GM21528 (cell line): Measurements from ENCODE around the gene DNAJA3.
"Not testable (repeated sequence)": the region's sequence is repeated elsewhere in the genome, so short reads cannot be mapped to it uniquely, and the experiment has no call there.

Source experiments
- ATAC-seq: cut with Tn5 transposase; IDR thresholded peaks from one replicate; pipeline ENCODE4 v1.9.1; 2021; ENCODE audit warnings: mild to moderate bottlenecking, moderate library complexity; ENCODE audit not compliant: unreplicated experiment, low FRiP score

The DNAJA3 gene

GRCh38 chr16:4386951-4387565 is 38.6 kb upstream of the DNAJA3 start:
- ATAC-seq: no peak

GRCh38 chr16:4387781-4388180 is 37.9 kb upstream of the DNAJA3 start:
- ATAC-seq: no peak

DNA sequence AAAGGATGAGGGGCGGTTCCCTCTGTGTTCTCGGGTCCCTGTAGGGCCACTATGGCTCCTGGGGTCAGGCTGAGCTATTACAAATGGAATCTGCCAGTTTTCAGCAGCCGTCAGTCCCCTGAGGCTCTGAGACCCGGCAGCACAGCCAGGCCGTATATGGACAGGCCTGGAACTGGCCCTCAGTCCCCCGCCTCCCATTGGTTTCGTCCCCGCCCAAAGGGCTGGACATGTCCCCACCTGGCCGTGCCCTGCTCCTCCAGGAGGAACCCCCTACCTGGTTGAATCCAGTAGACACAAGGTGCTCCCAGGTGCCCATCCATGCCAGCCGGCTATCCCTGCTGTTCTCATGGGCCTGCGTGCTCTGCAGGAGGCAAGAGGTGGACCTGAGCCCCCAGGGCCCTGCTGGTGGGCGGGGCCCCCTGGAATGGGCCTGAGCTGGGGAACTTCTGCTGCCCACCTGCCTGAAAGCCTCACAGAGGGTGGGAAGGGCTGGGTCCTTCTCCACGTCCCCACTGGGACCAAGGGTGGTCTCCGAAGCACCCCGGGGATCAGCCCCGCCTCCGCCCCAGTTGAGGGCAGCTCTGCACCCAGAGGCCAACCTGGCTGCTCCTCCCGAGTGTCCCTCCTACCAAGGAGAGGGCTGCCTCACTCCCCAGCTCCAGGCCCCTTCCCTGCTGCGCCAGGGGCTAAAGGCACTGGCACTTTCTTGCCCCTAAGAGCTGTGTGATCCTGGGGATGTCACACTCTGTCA is 37.2 kb upstream of the DNAJA3 start:
- no peak for ATAC-seq

- ATAC-seq: no peak
Measured at GRCh38 chr16:4389051-4389955, 36.4 kb upstream of the DNAJA3 start.

GRCh38 chr16:4390266-4391260 is 35.1 kb upstream of the DNAJA3 start:
- no peak for ATAC-seq

- ATAC-seq: no peak
Measured at GRCh38 chr16:4391631-4392381, 33.9 kb upstream of the DNAJA3 start.

GRCh38 chr16:4392382-4393239 is 33.1 kb upstream of the DNAJA3 start:
- no peak for ATAC-seq

- ATAC-seq: no peak
Measured at GRCh38 chr16:4393240-4393600, 32.4 kb upstream of the DNAJA3 start.

DNA sequence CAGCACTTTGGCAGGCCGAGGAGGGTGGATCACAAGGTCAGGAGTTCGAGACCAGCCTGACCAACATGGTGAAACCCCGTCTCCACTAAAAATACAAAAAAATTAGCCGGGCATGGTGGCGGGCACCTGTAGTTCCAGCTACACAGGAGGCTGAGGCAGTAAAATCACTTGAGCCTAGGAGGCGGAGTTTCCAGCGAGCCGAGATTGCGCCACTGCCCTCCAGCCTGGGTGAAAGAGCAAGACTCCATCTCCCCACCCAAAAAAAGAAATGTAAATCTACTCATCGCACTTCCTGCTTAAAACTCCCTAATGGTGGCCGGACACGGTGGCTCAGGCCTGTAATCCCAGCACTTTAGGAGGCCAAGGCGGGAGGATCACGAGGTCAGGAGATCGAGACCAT is 31.8 kb upstream of the DNAJA3 start:
- not testable (repeated sequence) for ATAC-seq

- ATAC-seq: no peak
Measured at GRCh38 chr16:4395055-4395726, 30.5 kb upstream of the DNAJA3 start.

- no peak for ATAC-seq
Measured at GRCh38 chr16:4399001-4399730, 26.5 kb upstream of the DNAJA3 start.

DNA sequence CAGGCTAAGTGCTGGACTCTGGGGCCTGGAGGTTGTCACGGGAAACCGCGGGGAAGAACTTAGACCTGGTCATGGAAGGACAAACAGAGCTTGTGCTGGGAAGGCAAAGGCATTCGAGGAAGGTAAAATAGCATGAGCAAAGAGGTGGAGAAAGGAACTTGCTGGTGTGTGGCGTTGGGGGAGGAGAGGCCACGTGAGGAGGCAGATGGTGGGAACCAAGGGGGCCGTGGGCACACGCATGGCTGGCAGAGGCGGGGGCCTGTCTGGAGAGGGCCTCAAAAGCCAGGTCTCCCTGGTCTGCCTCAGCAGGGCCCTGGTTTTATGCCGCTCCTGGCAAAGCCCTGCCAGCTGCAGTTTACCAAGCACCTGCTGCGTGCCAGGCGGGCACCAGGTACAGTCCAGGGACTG is 24.6 kb upstream of the DNAJA3 start:
- ATAC-seq: no peak

DNA sequence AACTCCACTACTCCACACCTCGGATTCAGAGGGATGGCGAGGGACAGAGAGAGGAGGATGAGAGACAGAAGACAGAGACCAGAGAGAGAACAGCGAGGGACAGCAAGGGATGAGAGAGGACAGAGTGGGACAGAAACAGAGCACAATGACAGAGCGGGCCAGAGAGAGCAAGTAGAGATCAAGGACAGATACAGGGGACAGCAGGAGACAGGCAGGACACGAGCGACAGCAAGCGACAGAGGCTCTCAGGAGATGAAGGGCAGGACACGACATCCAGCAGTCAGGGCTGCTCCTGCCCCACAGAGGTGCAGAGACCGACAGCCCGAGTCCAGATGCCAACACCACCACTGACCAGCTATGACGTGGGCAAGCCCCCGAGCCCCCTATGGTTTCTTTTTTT is 24.2 kb upstream of the DNAJA3 start:
- ATAC-seq: no peak

GRCh38 chr16:4402439-4403132 is 23.1 kb upstream of the DNAJA3 start:
- ATAC-seq: no peak

DNA sequence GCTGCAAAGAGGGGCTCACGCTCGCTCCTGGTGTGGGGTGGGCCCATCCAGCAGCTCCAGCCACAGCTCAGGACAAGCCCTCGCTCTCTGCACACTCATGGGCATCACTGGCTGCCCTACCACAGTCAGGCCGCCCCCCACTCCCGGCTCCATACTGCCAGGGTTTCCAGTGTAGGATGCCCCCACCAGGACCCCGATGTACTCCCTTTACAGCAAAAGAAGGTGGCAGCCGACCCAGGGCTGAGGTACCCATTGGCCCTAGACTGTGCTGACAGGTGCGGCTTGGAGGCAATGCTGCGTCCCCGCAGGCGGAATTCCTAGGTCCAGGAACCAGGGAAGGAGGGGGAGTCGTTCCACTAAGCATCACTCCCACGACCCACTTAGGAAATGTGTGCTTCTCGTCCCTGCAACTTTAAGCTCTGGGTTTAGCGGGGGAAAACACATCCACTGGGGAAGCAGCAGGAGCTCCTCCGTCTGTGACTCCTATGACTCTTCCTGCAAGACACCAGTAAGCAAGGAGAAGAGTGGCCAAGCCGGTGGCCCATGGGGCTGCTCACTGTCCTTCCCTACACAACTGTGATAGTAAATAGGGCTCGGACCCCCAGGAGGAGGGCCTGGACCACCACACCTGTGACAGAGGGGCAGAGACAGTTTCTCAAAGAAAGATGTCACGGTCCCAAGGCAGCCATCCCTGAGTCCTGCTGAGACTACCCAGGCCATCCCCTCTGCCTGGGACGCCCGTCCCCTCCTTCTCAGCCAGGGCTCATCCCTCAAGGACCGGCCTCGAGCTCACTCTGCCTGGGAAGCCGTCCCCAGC is 22.3 kb upstream of the DNAJA3 start:
- no peak for ATAC-seq
